ACC112 (cell line): Measurements from ENCODE around the gene TERF2IP.

Experiments used
- H2AFZ ChIP-seq: fragments of 200-600 bp; sonication (generic); one replicate; pipeline ENCODE4 v1.6.0; 2017; ENCODE audit warnings: antibody characterized with exemption, low read length; ENCODE audit not compliant: unreplicated experiment
- H3K27ac ChIP-seq: fragments of 200-600 bp; sonication (generic); 2 replicates; pipeline ENCODE4 v1.5.1; 2014; ENCODE audit warnings: low read depth, mild to moderate bottlenecking, antibody characterized with exemption, low read length, moderate library complexity
- H3K27me3 ChIP-seq: fragments of 200-600 bp; sonication (generic); 2 replicates; pipeline ENCODE4 v1.6.1; 2014; ENCODE audit warnings: mild to moderate bottlenecking, antibody characterized with exemption, low read length, moderate library complexity, mixed read lengths; ENCODE audit not compliant: insufficient read depth
- H3K36me3 ChIP-seq: fragments of 200-600 bp; sonication (generic); 2 replicates; pipeline ENCODE4 v1.6.1; 2016; ENCODE audit warnings: mild to moderate bottlenecking, antibody characterized with exemption, low read length, moderate library complexity, mixed read lengths; ENCODE audit not compliant: insufficient read depth
- H3K4me1 ChIP-seq: fragments of 200-600 bp; sonication (generic); one replicate; pipeline ENCODE4 v1.6.1; 2016; ENCODE audit warnings: low read length, mixed read lengths; ENCODE audit not compliant: insufficient read depth, unreplicated experiment, control insufficient read depth
- H3K4me3 ChIP-seq: fragments of 200-600 bp; sonication (generic); 2 replicates; pipeline ENCODE4 v1.5.1; 2014; ENCODE audit warnings: mild to moderate bottlenecking, low read depth, low read length
- H3K79me2 ChIP-seq: fragments of 200-600 bp; sonication (generic); one replicate; pipeline ENCODE4 v1.6.0; 2016; ENCODE audit warnings: low read length; ENCODE audit not compliant: control insufficient read depth, unreplicated experiment, insufficient read depth

The TERF2IP gene

DNA sequence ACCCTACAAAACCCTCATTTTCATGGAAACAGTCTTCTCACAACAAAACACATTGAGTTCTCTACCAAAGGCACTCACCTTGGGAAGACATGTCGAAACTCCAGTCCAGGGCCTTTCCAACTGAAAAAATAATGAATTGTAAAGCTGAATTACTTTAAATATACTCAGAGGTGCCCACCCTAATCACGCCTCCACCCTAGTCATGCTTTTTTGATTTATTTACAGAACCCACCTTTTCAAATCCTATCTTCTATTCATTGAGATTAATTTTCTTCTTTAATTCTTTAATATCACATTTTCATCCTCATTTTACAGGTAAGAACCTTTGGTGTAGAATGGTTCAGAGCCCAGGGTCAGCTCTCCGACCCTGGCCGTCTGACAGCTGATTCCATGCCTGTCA, 29.3 kb downstream of the TERF2IP start, which contains the start of gene CPHXL2:
Gene CPHXL2, minus strand, starts transcription at position 101 of the 400 bp plus-strand sequence. Its CDS starts 10 bp downstream, at position 91.
- H3K79me2 ChIP-seq, result no peaks in the 10 kb centered on the region
- H3K36me3 ChIP-seq, result no peaks in the 10 kb centered on the region
- no peak within 1 kb of the TSS for H3K4me3 ChIP-seq
- H3K27ac ChIP-seq, result no peak within 1 kb of the TSS
- H2AFZ ChIP-seq, result no peak within 1 kb of the TSS
- H3K4me1 ChIP-seq, result no peaks in the 10 kb centered on the region
- H3K27me3 ChIP-seq, result no peaks in the 10 kb centered on the region

GRCh38 chr16:75679366-75679765, 31.8 kb downstream of the TERF2IP start:
- Histone ChIP-seq H3K27me3 (no peaks in the 10 kb centered on the region), H2AFZ (no peak overlapping the region), H3K27ac (no peak overlapping the region), H3K4me1 (no peaks in the 10 kb centered on the region), H3K79me2 (no peaks in the 10 kb centered on the region), H3K36me3 (no peaks in the 10 kb centered on the region), H3K4me3 (no peak overlapping the region)

- H3K4me3 ChIP-seq, result no peak overlapping the region
- no peaks in the 10 kb centered on the region for H3K27me3 ChIP-seq
- H3K27ac ChIP-seq, result no peak overlapping the region
- no peaks in the 10 kb centered on the region for H3K4me1 ChIP-seq
- no peak overlapping the region for H2AFZ ChIP-seq
- H3K36me3 ChIP-seq, result no peaks in the 10 kb centered on the region
- H3K79me2 ChIP-seq, result no peaks in the 10 kb centered on the region
Observed at GRCh38 chr16:75682308-75682707, 34.7 kb downstream of the TERF2IP start.

- Histone ChIP-seq H3K27me3 (no peaks in the 10 kb centered on the region), H3K27ac (no peak overlapping the region), H3K36me3 (no peaks in the 10 kb centered on the region), H3K4me3 (no peak overlapping the region), H3K4me1 (no peaks in the 10 kb centered on the region), H3K79me2 (no peaks in the 10 kb centered on the region), H2AFZ (no peak overlapping the region)
Observed at GRCh38 chr16:75687361-75687760, 39.8 kb downstream of the TERF2IP start.

DNA sequence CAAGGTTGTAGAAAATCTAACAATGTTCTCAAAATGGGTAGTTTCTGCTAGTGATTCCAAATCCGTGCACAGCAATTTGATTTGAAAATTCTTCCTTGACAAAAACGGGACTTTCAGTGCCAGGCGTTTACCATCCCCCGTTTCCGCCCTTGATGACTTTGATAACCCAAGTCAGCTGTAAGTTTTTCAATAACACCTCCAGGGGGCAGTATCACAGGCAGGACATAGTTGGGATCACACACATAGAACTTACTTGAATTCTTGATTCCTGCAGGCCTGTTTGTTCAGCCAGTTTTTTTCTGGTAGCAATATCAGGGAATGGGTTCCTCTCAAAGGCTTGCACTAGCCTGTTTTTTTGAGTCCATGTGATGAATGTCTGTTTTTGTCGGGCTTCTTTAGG, 48.1 kb downstream of the TERF2IP start:
- Histone ChIP-seq H2AFZ (no peak overlapping the region), H3K4me3 (no peak overlapping the region), H3K36me3 (no peaks in the 10 kb centered on the region), H3K27ac (no peak overlapping the region), H3K79me2 (no peaks in the 10 kb centered on the region), H3K4me1 (no peaks in the 10 kb centered on the region), H3K27me3 (0 out of 2 replicates have a peak, but pooled peaks cover 3% of the 10 kb centered on the region)

DNA sequence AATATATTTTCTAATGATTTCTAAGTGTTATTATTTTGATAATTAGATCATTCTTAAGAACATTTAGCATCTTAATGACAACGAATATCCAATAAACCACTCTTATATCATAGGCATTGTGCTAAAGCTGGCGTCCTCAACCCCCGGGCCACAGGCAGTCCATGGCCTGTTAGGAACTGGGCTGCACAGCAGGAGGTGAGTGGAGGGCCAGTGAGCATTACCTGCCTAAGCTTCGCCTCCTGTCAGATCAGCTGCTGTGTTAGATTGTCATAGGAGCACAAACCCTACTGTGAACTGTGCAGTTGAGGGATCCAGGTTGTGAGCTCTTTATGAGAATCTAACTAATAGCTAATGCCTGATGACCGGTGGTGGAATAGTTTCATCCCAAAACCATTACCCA, 50.0 kb downstream of the TERF2IP start:
- Histone ChIP-seq H3K79me2 (no peaks in the 10 kb centered on the region), H2AFZ (no peak overlapping the region), H3K36me3 (no peaks in the 10 kb centered on the region), H3K27me3 (peaks cover 6% of the 10 kb centered on the region; the same call in 1 of the 2 replicates), H3K4me1 (no peaks in the 10 kb centered on the region), H3K27ac (no peak overlapping the region), H3K4me3 (no peak overlapping the region)

GRCh38 chr16:75701361-75701760, 53.8 kb downstream of the TERF2IP start, which contains the start of gene DUXB:
Gene DUXB (minus strand): TSS chr16:75701461. CDS start chr16:75701418, 43 bp downstream.
- Histone ChIP-seq H3K27me3 (peaks cover 3% of the 10 kb centered on the region), H3K4me1 (no peaks in the 10 kb centered on the region), H3K4me3 (no peak within 1 kb of the TSS), H3K36me3 (no peaks in the 10 kb centered on the region), H3K27ac (no peak within 1 kb of the TSS), H2AFZ (no peak within 1 kb of the TSS), H3K79me2 (no peaks in the 10 kb centered on the region)

DNA sequence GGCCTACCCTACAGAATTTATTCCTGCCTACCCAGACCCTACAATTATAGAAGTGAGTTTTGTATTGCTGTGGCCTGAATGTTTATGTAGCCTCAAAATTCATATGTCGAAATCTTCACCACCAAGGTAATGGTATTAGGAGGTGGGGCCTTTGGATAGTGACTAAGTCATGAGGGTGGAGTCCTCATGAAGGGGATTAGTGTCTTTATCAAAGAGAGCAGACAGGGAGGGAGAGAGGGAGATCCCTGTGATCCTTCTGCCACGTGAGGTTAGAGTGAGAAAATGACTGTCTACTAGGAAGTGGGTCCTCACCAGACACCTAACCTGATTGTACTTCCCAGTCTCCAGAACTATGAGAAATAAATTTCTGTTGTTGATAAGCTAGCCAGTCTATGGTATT, 54.7 kb downstream of the TERF2IP start:
- Histone ChIP-seq H2AFZ (no peak overlapping the region), H3K36me3 (no peaks in the 10 kb centered on the region), H3K4me1 (no peaks in the 10 kb centered on the region), H3K79me2 (no peaks in the 10 kb centered on the region), H3K27me3 (peaks cover 11% of the 10 kb centered on the region), H3K4me3 (no peak overlapping the region), H3K27ac (no peak overlapping the region)

DNA sequence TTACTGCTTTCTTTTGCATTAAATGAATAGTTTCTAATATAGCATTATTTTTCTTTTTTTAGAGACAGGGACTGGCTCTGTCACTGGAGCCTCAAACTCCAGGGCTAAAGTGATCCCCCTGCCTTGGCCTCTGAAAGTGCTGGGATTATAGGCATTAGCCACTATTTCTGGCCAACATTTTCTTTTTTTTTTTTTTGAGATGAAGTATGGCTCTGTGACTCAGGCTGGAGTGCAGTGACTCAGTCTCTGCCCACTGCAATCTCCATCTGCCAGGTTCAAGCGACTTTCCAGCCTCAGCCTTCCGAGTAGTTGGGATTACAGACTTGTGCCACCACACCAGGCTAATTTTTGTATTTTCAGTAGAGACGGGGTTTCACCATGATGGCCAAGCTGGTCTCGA, 55.7 kb downstream of the TERF2IP start:
- Histone ChIP-seq H3K4me1 (no peaks in the 10 kb centered on the region), H3K4me3 (no peak overlapping the region), H2AFZ (no peak overlapping the region), H3K79me2 (no peaks in the 10 kb centered on the region), H3K27ac (no peak overlapping the region), H3K27me3 (peaks cover 18% of the 10 kb centered on the region), H3K36me3 (no peaks in the 10 kb centered on the region)
